C4-2B (cell line): Measurements from ENCODE around the gene HBQ1.
"Not testable (repeated sequence)": the region's sequence is repeated elsewhere in the genome, so short reads cannot be mapped to it uniquely, and the experiment has no call there.

ENCODE experiments used
- ZFX ChIP-seq: fragments of 450-650 bp; IDR thresholded peaks from 2 replicates; pipeline ENCODE4 v1.6.1; 2017
- TF ChIP-seq, protein P1 (sequence below): fragments of 450-650 bp; conservative IDR thresholded peaks from 2 replicates; pipeline ENCODE4 v1.5.1; 2017; ENCODE audit warnings: mild to moderate bottlenecking

DNA sequence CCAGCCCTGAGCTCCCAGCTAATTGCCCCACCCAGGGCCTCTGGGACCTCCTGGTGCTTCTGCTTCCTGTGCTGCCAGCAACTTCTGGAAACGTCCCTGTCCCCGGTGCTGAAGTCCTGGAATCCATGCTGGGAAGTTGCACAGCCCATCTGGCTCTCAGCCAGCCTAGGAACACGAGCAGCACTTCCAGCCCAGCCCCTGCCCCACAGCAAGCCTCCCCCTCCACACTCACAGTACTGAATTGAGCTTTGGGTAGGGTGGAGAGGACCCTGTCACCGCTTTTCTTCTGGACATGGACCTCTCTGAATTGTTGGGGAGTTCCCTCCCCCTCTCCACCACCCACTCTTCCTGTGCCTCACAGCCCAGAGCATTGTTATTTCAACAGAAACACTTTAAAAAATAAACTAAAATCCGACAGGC is 10.2 kb upstream of the HBQ1 start:
- TF ChIP-seq, protein P1, sequence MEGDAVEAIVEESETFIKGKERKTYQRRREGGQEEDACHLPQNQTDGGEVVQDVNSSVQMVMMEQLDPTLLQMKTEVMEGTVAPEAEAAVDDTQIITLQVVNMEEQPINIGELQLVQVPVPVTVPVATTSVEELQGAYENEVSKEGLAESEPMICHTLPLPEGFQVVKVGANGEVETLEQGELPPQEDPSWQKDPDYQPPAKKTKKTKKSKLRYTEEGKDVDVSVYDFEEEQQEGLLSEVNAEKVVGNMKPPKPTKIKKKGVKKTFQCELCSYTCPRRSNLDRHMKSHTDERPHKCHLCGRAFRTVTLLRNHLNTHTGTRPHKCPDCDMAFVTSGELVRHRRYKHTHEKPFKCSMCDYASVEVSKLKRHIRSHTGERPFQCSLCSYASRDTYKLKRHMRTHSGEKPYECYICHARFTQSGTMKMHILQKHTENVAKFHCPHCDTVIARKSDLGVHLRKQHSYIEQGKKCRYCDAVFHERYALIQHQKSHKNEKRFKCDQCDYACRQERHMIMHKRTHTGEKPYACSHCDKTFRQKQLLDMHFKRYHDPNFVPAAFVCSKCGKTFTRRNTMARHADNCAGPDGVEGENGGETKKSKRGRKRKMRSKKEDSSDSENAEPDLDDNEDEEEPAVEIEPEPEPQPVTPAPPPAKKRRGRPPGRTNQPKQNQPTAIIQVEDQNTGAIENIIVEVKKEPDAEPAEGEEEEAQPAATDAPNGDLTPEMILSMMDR: not testable (repeated sequence)
- TF ChIP-seq ZFX: not testable (repeated sequence)
